K562 (cell line): ENCODE results near the gene CPVL. TPM values are rescaled to one million over a fixed set of nuclear protein-coding genes. Genes with fewer than 3 reads are reported as not detected.

Source experiments
- ATAC-seq: fragments of 200-7000 bp; cut with Tn5 transposase; 3 replicates; pipeline ENCODE4 v1.9.1; 2020; ENCODE audit warnings: moderate library complexity
- BruUV-seq: library from RNA; stranded (reverse); fragments of 400-500 nt; replicated peaks from 2 replicates; lab custom pipeline; 2021; lab: Mats Ljungman, UMichigan
- CTCF ChIA-PET: fragments of 300-600 bp; formaldehyde crosslinking; extraction: SDS; loops from one replicate; lab custom pipeline; 2021; ENCODE audit warnings: low intra/inter-chr PET ratio; lab: Yijun Ruan, JAX
- POLR2A ChIA-PET: fragments of 300-600, 350-650 bp; sonication (Branson Sonifier 250); formaldehyde crosslinking; extraction: SDS; loops from one replicate; lab custom pipeline; 2021; ENCODE audit warnings: antibody characterized with exemption, inconsistent platforms; lab: Yijun Ruan, JAX
- DNase-seq, 4 experiments: peaks; one replicate each; pipeline versions ENCODE4 v3.0.0 to v3.0.0-alpha.2; 2011 to 2018; ENCODE audit warnings: low spot score in 3 of 4, mixed read lengths in 3 of 4; ENCODE audit errors: extremely low read depth in 1 of 4
- FAIRE-seq: peaks from 2 replicates; lab custom pipeline; 2011; peaks lifted over from hg19 to GRCh38; lab: Jason Lieb, UNC
- H2AFZ ChIP-seq: 2 replicates; pipeline ENCODE4 v1.6.0; 2011; ENCODE audit warnings: low read depth, low read length, control low read depth, inconsistent platforms
- H3K27ac ChIP-seq: fragments of 200-600 bp; 3 replicates; pipeline ENCODE4 v1.8.0; 2011; ENCODE audit warnings: low read depth, mild to moderate bottlenecking, control low read depth, inconsistent platforms, low read length, moderate library complexity, mixed read lengths; ENCODE audit errors: extremely low read depth
- H3K27me3 ChIP-seq, 2 experiments: fragments of 300-600 bp in 1 of 2; 2 replicates in 1 of 2; 3 replicates in 1 of 2; pipeline versions ENCODE4 v1.6.0 to v1.8.0; 2011; ENCODE audit warnings: inconsistent platforms in 2 of 2, low read length in 2 of 2, mild to moderate bottlenecking in 1 of 2, mixed read lengths in 1 of 2, moderate library complexity in 1 of 2; ENCODE audit not compliant: control insufficient read depth in 2 of 2, insufficient read depth in 2 of 2
- H3K36me3 ChIP-seq: fragments of 300-600 bp; 3 replicates; pipeline ENCODE4 v1.8.0; 2011; ENCODE audit warnings: mild to moderate bottlenecking, low read length, inconsistent platforms; ENCODE audit not compliant: control insufficient read depth, insufficient read depth
- H3K4me1 ChIP-seq, 2 experiments: fragments of 200-600 bp in 1 of 2; replicated peaks in 1 of 2; 2 replicates in 1 of 2; 3 replicates in 1 of 2; pipeline versions ENCODE4 v1.5.1 to v1.8.0; 2011; ENCODE audit warnings: inconsistent platforms in 2 of 2, low read length in 2 of 2, mild to moderate bottlenecking in 1 of 2, mixed read lengths in 1 of 2, moderate library complexity in 1 of 2; ENCODE audit not compliant: control insufficient read depth in 2 of 2, insufficient read depth in 2 of 2
- H3K4me2 ChIP-seq: 2 replicates; pipeline ENCODE4 v1.6.1; 2011; ENCODE audit warnings: low read length, control low read depth, inconsistent platforms, mixed read lengths; ENCODE audit not compliant: insufficient read depth
- H3K4me3 ChIP-seq: fragments of 200-600 bp; sonication (generic), shearing (Covaris generic); 2 replicates; pipeline ENCODE4 v1.5.1; 2016; ENCODE audit warnings: control low read depth, inconsistent platforms
- H3K79me2 ChIP-seq: fragments of 200-600 bp; 3 replicates; pipeline ENCODE4 v1.8.0; 2011; ENCODE audit warnings: low read length, inconsistent platforms; ENCODE audit not compliant: control insufficient read depth, insufficient read depth
- H3K9ac ChIP-seq, 2 experiments: 2 replicates each; pipeline versions ENCODE4 v1.6.0 to v1.6.1; 2011; ENCODE audit warnings: low read depth in 2 of 2, low read length in 2 of 2, control low read depth in 1 of 2, inconsistent platforms in 1 of 2, mild to moderate bottlenecking in 1 of 2, mixed read lengths in 1 of 2; ENCODE audit not compliant: insufficient read depth in 1 of 2
- H3K9me1 ChIP-seq: one replicate; pipeline ENCODE4 v1.6.0; 2011; ENCODE audit warnings: inconsistent platforms, mild to moderate bottlenecking, low read length, moderate library complexity; ENCODE audit not compliant: control insufficient read depth, insufficient read depth
- H3K9me3 ChIP-seq: replicated peaks from 2 replicates; pipeline ENCODE4 v1.5.1; 2011; ENCODE audit warnings: low read depth, low read length, inconsistent platforms; ENCODE audit not compliant: control insufficient read depth, insufficient read depth
- H4K20me1 ChIP-seq: replicated peaks from 2 replicates; pipeline ENCODE4 v1.6.1; 2011; ENCODE audit warnings: low read length, inconsistent platforms, mixed read lengths; ENCODE audit not compliant: control insufficient read depth, insufficient read depth
- BHLHE40 ChIP-seq: IDR thresholded peaks from 2 replicates; pipeline ENCODE4 v1.6.1; 2011; ENCODE audit warnings: low read length, improper control_type of control experiment
- CCNT2 ChIP-seq: IDR thresholded peaks from 2 replicates; pipeline ENCODE4 v1.6.1; 2011; ENCODE audit warnings: borderline replicate concordance, low read depth, mild to moderate bottlenecking, moderate library complexity, mixed read lengths, low read length; ENCODE audit not compliant: insufficient read length; ENCODE audit errors: extremely low read depth
- EWSR1 ChIP-seq: fragments of 450-650 bp; IDR thresholded peaks from 2 replicates; pipeline ENCODE4 v1.6.1; 2018; ENCODE audit warnings: borderline replicate concordance, mild to moderate bottlenecking, low read depth, moderate library complexity; ENCODE audit not compliant: partially characterized antibody
- FOXA1 ChIP-seq: fragments of 450-650 bp; IDR thresholded peaks from 2 replicates; pipeline ENCODE4 v1.6.1; 2016; ENCODE audit warnings: mild to moderate bottlenecking, borderline replicate concordance
- HNRNPK ChIP-seq: fragments of 200-400 bp; formaldehyde crosslinking; IDR thresholded peaks from one replicate; pipeline ENCODE4 v1.6.1; 2018; ENCODE audit warnings: mild to moderate bottlenecking, low read depth, low read length; ENCODE audit not compliant: poor library complexity, severe bottlenecking
- WGBS: fragments of 100-300 bp; shearing (Covaris generic); methylation state at CpG from one replicate; pipeline ENCODE4 v1.1.6; 2016; ENCODE audit warnings: low coverage, mixed read lengths; ENCODE audit not compliant: insufficient coverage; ENCODE audit errors: missing lambda C conversion rate; 5-methylcytosine and 5-hydroxymethylcytosine counted together
- in situ Hi-C: fragments of 300-500 bp; cut with MboI; formaldehyde crosslinking; loops from 4 replicates; pipeline ENCODE4 v1.15.0; 2018; ENCODE audit warnings: inconsistent platforms, mixed read lengths
- intact Hi-C: fragments of 100-400 bp; cut with micrococcal nuclease; formaldehyde crosslinking; loops from 2 replicates; pipeline ENCODE4 v1.14.2; 2022
- polyA plus RNA-seq, 8 experiments: library from polyadenylated mRNA; depleted of rRNA in 4 of 8; stranded (reverse) in 5 of 8; unstranded in 3 of 8; fragments of >200 nt; fragmentation: Nextera tagmentation in 2 of 8; fragmentation: Illumina TruSeq in 1 of 8; extraction: Ambion mirVana in 2 of 8; extraction: Trizol in 1 of 8; gene quantifications; 2 replicates each; pipeline versions ENCODE4 v1.2.1 to v1.2.3, GENCODE V29; 2011 to 2014; ENCODE audit warnings: inconsistent platforms in 1 of 8, missing spikeins in 1 of 8
- total RNA-seq, 7 experiments: library from RNA; depleted of rRNA in 6 of 7; stranded (reverse); fragments of >200 nt in 6 of 7; fragmentation: Illumina TruSeq in 2 of 7; extraction: Trizol in 2 of 7; gene quantifications; 2 replicates each; pipeline versions ENCODE4 v1.2.1 to v1.2.3, GENCODE V29; 2011 to 2021; ENCODE audit warnings: low replicate concordance in 1 of 7
- TF ChIP-seq, protein P1 (sequence below): fragments of 250-450 bp; sonication (Bioruptor Pico); IDR thresholded peaks from 2 replicates; pipeline ENCODE4 v1.8.0; 2021; ENCODE audit warnings: borderline replicate concordance, mild to moderate bottlenecking, moderate library complexity; ENCODE audit not compliant: poor library complexity, severe bottlenecking

The CPVL gene
- total and polyA plus RNA-seq, 9 of the 15 experiments (the other 6 are each of a cell fraction or from before 2014, with no cell fraction given): 0.89 to 2.4 (median 1.5) TPM

- Histone ChIP-seq H3K36me3 (no peaks in the 10 kb centered on the region), H2AFZ (no peak overlapping the region), H3K9me1 (no peaks in the 10 kb centered on the region), H3K9me3 (no peaks in the 10 kb centered on the region), H3K4me3 (no peak overlapping the region), H3K27me3 (no peaks in the 10 kb centered on the region), H3K79me2 (no peaks in the 10 kb centered on the region), H3K9ac (no peak overlapping the region), H3K4me2 (no peak overlapping the region), H3K27ac (no peak overlapping the region), H3K4me1 (no peaks in the 10 kb centered on the region), H4K20me1 (no peaks in the 10 kb centered on the region; the same call in 1 of the 2 replicates)
- DNase-seq (no peak), ATAC-seq (no peak), FAIRE-seq (no peak)
- no TSS peak for BruUV-seq
- 0% methylated on average over 1 of the region's 1 CpG for WGBS
- POLR2A ChIA-PET: no interaction called here
- intact Hi-C loops: no loop called here
- in situ Hi-C loops: no loop called here
- CTCF ChIA-PET: no interaction called here
- no peak for TF ChIP-seq HNRNPK
- no peak for TF ChIP-seq BHLHE40
- TF ChIP-seq FOXA1: no peak
- TF ChIP-seq CCNT2: no peak
- no peak for TF ChIP-seq EWSR1
- TF ChIP-seq, protein P1, sequence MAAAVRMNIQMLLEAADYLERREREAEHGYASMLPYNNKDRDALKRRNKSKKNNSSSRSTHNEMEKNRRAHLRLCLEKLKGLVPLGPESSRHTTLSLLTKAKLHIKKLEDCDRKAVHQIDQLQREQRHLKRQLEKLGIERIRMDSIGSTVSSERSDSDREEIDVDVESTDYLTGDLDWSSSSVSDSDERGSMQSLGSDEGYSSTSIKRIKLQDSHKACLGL (CRISPR knock-in tag): no peak
Measured at GRCh38 chr7:29075606-29076005, 70.7 kb downstream of the CPVL start.
